Lung (tissue), 16 donors: Measurements from ENCODE around the gene CCDC8. TPM values are rescaled to one million over a fixed set of nuclear protein-coding genes. Genes with fewer than 3 reads are reported as not detected.
A peak's percentile ranks its signal among the peaks of the same experiment; 100 is the strongest.

Experiments
- ATAC-seq: fragments of 200-7000 bp; cut with Tn5 transposase; one replicate; pipeline ENCODE4 v1.9.1; 2020; ENCODE audit warnings: moderate number of reproducible peaks; ENCODE audit not compliant: insufficient read depth, low FRiP score
- DNase-seq, 3 donors: peaks; one replicate each; pipeline ENCODE4 v3.0.0-alpha.2; 2013 to 2017
- H3K27ac ChIP-seq, 2 donors: one replicate each; pipeline ENCODE4 v1.5.1; 2013; ENCODE audit warnings: mild to moderate bottlenecking in 2 of 2, moderate library complexity in 2 of 2, control low read depth in 1 of 2, inconsistent platforms in 1 of 2, low read depth in 1 of 2, low read length in 1 of 2
- H3K27me3 ChIP-seq, 3 donors: one replicate each; pipeline ENCODE4 v1.5.1; 2013; ENCODE audit warnings: low read length in 2 of 3; ENCODE audit not compliant: control insufficient read depth in 3 of 3, insufficient read depth in 3 of 3
- H3K36me3 ChIP-seq, 4 donors: one replicate each; pipeline ENCODE4 v1.5.1; 2013; ENCODE audit warnings: low read length in 4 of 4, mild to moderate bottlenecking in 1 of 4, moderate library complexity in 1 of 4; ENCODE audit not compliant: control insufficient read depth in 4 of 4, insufficient read depth in 4 of 4
- H3K4me1 ChIP-seq, 5 donors: one replicate each; pipeline ENCODE4 v1.5.1; 2013; ENCODE audit warnings: low read length in 5 of 5, mild to moderate bottlenecking in 2 of 5, moderate library complexity in 1 of 5; ENCODE audit not compliant: control insufficient read depth in 5 of 5, insufficient read depth in 5 of 5
- H3K4me3 ChIP-seq: one replicate; pipeline ENCODE4 v1.5.1; 2013; ENCODE audit warnings: mild to moderate bottlenecking, control low read depth, moderate library complexity
- H3K9ac ChIP-seq, 2 donors: one replicate each; pipeline ENCODE4 v1.5.1; 2013; ENCODE audit warnings: low read length in 2 of 2, control low read depth in 1 of 2; ENCODE audit not compliant: insufficient read depth in 1 of 2
- H3K9me3 ChIP-seq, 4 donors: one replicate each; pipeline ENCODE4 v1.5.1; 2013; ENCODE audit warnings: low read length in 3 of 4, mild to moderate bottlenecking in 1 of 4, moderate library complexity in 1 of 4; ENCODE audit not compliant: control insufficient read depth in 4 of 4, insufficient read depth in 3 of 4
- WGBS, 2 donors: extraction: QIAGEN DNeasy Blood & Tissue Kit; methylation state at CpG; one replicate each; pipeline ENCODE4 v1.1.7; 2013; 5-methylcytosine and 5-hydroxymethylcytosine counted together
- long read RNA-seq, 5 donors: transcript quantifications; one replicate each; lab custom pipeline, GENCODE V29; 2026
- polyA plus RNA-seq, 2 donors: library from polyadenylated mRNA; stranded (reverse); fragments of 200-250 nt; gene quantifications; one replicate each; pipeline ENCODE4 v1.2.1, GENCODE V29; 2013
- total RNA-seq, 2 donors: library from RNA; depleted of rRNA in 1 of 2; stranded (reverse); fragments of >200 nt in 1 of 2; gene quantifications; one replicate each; pipeline ENCODE4 v1.2.1, GENCODE V29; 2014 to 2021
- TF ChIP-seq, protein P1 (sequence below): IDR thresholded peaks from 2 replicates; pipeline ENCODE4 v1.5.1; 2012; ENCODE audit warnings: mild to moderate bottlenecking; ENCODE audit errors: control extremely low read depth, extremely low read depth
- donor health status: control.
- donor health status: control.
- donor health status: Bipolar disorder and iron deficiency.
- donor health status: healthy.
- donor health status: DM: yes; HTN: yes; CAD: no.

CCDC8 gene
- 10 to 100 TPM; 19.7 to 45.7 TPM for total RNA-seq
- 1 to 10 TPM; 3.9 to 6.2 TPM for polyA plus RNA-seq
- long read RNA-seq, donor 1, transcript CCDC8-201 (1 exons, 3,186 nt) = major isoform, 107 of 107 reads
- long read RNA-seq, donor 1, partial matches to known transcripts = 0 of 107 reads
- long read RNA-seq, donor 1, other reads (novel, unspliced or antisense) = 0 of 107 reads
- long read RNA-seq, donor 2, transcript CCDC8-201 (1 exons, 3,186 nt) = major isoform, 40 of 40 reads
- long read RNA-seq, donor 2, partial matches to known transcripts = 0 of 40 reads
- long read RNA-seq, donor 2, other reads (novel, unspliced or antisense) = 0 of 40 reads
- long read RNA-seq, donor 3, transcript CCDC8-201 (1 exons, 3,186 nt) = major isoform, 56 of 56 reads
- long read RNA-seq, donor 3, partial matches to known transcripts = 0 of 56 reads
- long read RNA-seq, donor 3, other reads (novel, unspliced or antisense) = 0 of 56 reads
- long read RNA-seq, donor 4, transcript CCDC8-201 (1 exons, 3,186 nt) = major isoform, 57 of 57 reads
- long read RNA-seq, donor 4, partial matches to known transcripts = 0 of 57 reads
- long read RNA-seq, donor 4, other reads (novel, unspliced or antisense) = 0 of 57 reads
- long read RNA-seq, donor 5, transcript CCDC8-201 (1 exons, 3,186 nt) = major isoform, 89 of 89 reads
- long read RNA-seq, donor 5, partial matches to known transcripts = 0 of 89 reads
- long read RNA-seq, donor 5, other reads (novel, unspliced or antisense) = 0 of 89 reads

- H3K9ac ChIP-seq = peak within 1 kb of the TSS; percentile 78 to 88
- peak within 1 kb of the TSS; percentile 1 to 63 for H3K27ac ChIP-seq
- peak; percentile 98 to 99 (median 99) for DNase-seq
- H3K4me3 ChIP-seq = peak within 1 kb of the TSS; percentile 10
- H3K27me3 ChIP-seq = no peaks in the 10 kb centered on the region
- H3K4me1 ChIP-seq = peaks cover 0 to 41% (median 14%) of the 10 kb centered on the region in 5 donors
- peaks cover 0 to 13% (median 2%) of the 10 kb centered on the region in 4 donors for H3K36me3 ChIP-seq
- 13 to 16% methylated on average over 43 to 46 of the region's 46 CpGs for WGBS, 2 donors
- ATAC-seq = peak; percentile 69
- TF ChIP-seq, protein P1, sequence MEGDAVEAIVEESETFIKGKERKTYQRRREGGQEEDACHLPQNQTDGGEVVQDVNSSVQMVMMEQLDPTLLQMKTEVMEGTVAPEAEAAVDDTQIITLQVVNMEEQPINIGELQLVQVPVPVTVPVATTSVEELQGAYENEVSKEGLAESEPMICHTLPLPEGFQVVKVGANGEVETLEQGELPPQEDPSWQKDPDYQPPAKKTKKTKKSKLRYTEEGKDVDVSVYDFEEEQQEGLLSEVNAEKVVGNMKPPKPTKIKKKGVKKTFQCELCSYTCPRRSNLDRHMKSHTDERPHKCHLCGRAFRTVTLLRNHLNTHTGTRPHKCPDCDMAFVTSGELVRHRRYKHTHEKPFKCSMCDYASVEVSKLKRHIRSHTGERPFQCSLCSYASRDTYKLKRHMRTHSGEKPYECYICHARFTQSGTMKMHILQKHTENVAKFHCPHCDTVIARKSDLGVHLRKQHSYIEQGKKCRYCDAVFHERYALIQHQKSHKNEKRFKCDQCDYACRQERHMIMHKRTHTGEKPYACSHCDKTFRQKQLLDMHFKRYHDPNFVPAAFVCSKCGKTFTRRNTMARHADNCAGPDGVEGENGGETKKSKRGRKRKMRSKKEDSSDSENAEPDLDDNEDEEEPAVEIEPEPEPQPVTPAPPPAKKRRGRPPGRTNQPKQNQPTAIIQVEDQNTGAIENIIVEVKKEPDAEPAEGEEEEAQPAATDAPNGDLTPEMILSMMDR = no peak
- no peaks in the 10 kb centered on the region for H3K9me3 ChIP-seq
These were observed at the start of gene CCDC8 for GRCh38 chr19:46413262-46414031. CCDC8 (minus strand) TSS chr19:46413564; CDS start chr19:46412810, 754 bp downstream.

DNA sequence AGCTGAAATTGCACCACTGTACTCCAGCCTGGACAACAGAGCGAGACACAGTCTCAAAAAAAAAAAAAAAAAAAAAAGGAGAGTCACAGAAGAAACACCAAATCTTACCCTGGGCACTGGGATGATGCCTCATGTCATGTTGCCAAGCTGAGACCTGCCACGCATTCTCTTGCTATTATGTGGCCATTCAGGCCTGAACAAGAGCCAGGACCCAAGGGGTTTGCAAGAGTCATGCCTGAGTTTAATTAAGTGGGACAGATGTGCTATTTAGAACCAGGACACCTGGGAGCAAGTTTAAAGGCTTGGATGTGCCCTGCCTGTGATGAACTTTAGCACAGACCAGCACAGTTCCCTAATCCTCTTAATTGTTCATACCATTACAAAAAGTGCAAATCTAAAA is 48.2 kb upstream of the CCDC8 start:
- WGBS, 2 donors = 93 to 96% methylated on average over 2 of the region's 2 CpGs
- ATAC-seq = no peak
- H3K27ac ChIP-seq = no peak overlapping the region

GRCh38 chr19:46460981-46461380 is 47.6 kb upstream of the CCDC8 start:
- no peak overlapping the region for H3K27ac ChIP-seq
- no peaks in the 10 kb centered on the region for H3K9me3 ChIP-seq
- H3K27me3 ChIP-seq = no peaks in the 10 kb centered on the region
- no peak for ATAC-seq
- H3K4me3 ChIP-seq = no peak overlapping the region
- no peak overlapping the region for H3K9ac ChIP-seq
- TF ChIP-seq, protein P1 = no peak
- 94 to 95% methylated on average over 1 of the region's 1 CpG for WGBS, 2 donors
- H3K4me1 ChIP-seq = peaks cover 0 to 4% (median 0%) of the 10 kb centered on the region in 5 donors
- no peaks in the 10 kb centered on the region for H3K36me3 ChIP-seq
- no peak for DNase-seq

More for the DNA sequence above, 48.2 kb upstream of the CCDC8 start:
- Histone ChIP-seq H3K4me3 (no peak overlapping the region), H3K9me3 (no peaks in the 10 kb centered on the region), H3K4me1 (peaks cover 0 to 4% (median 0%) of the 10 kb centered on the region in 5 donors), H3K27me3 (no peaks in the 10 kb centered on the region), H3K36me3 (no peaks in the 10 kb centered on the region), H3K9ac (no peak overlapping the region)
- DNase-seq = no peak
- TF ChIP-seq, protein P1 = no peak
